ENCODE data around the gene NEUROD4.

- TF ChIP-seq EZH2phosphoT487 (conservative IDR thresholded peaks at IDR 0.05; ENCODE audit: low read length) = no peak
- TF ChIP-seq, protein P1, sequence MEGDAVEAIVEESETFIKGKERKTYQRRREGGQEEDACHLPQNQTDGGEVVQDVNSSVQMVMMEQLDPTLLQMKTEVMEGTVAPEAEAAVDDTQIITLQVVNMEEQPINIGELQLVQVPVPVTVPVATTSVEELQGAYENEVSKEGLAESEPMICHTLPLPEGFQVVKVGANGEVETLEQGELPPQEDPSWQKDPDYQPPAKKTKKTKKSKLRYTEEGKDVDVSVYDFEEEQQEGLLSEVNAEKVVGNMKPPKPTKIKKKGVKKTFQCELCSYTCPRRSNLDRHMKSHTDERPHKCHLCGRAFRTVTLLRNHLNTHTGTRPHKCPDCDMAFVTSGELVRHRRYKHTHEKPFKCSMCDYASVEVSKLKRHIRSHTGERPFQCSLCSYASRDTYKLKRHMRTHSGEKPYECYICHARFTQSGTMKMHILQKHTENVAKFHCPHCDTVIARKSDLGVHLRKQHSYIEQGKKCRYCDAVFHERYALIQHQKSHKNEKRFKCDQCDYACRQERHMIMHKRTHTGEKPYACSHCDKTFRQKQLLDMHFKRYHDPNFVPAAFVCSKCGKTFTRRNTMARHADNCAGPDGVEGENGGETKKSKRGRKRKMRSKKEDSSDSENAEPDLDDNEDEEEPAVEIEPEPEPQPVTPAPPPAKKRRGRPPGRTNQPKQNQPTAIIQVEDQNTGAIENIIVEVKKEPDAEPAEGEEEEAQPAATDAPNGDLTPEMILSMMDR (IDR thresholded peaks at IDR 0.05; ENCODE audit: insufficient read depth, low read length, poor library complexity, severe bottlenecking) = no peak
Measured at GRCh38 chr12:55049676-55050075, 29.9 kb downstream of the NEUROD4 start.
